ENCODE data around the gene SVEP1.
"Not testable (repeated sequence)": the region's sequence is repeated elsewhere in the genome, so short reads cannot be mapped to it uniquely, and the experiment has no call there.

The SVEP1 gene

GRCh38 chr9:110615498-110615897 lies 36.0 kb upstream of the SVEP1 start:
- no peak overlapping the region for H3K4me3 ChIP-seq (ENCODE audit: control insufficient read depth, low read depth, low read length)
- TF ChIP-seq CTCF (conservative IDR thresholded peaks at IDR 0.05; ENCODE audit: control insufficient read depth, insufficient read depth, low read depth, low read length): no peak
- DNase-seq (ENCODE audit: low read depth): peak; percentile 73

GRCh38 chr9:110614576-110614975 lies 35.0 kb upstream of the SVEP1 start:
- DNase-seq (ENCODE audit: low read depth); H3K4me3 ChIP-seq (ENCODE audit: control insufficient read depth, low read depth, low read length): not testable (repeated sequence)

GRCh38 chr9:110606179-110606790 lies 26.7 kb upstream of the SVEP1 start:
- DNase-seq (ENCODE audit: low read depth): no peak
- no peak for TF ChIP-seq CTCF (conservative IDR thresholded peaks at IDR 0.05; ENCODE audit: control insufficient read depth, insufficient read depth, low read depth, low read length)
- no peak overlapping the region for H3K4me3 ChIP-seq (ENCODE audit: control insufficient read depth, low read depth, low read length)

- no peak for DNase-seq (ENCODE audit: low read depth)
- TF ChIP-seq CTCF (conservative IDR thresholded peaks at IDR 0.05; ENCODE audit: control insufficient read depth, insufficient read depth, low read depth, low read length): no peak
- H3K4me3 ChIP-seq (ENCODE audit: control insufficient read depth, low read depth, low read length): no peak overlapping the region
Measured at GRCh38 chr9:110605565-110605964, 26.0 kb upstream of the SVEP1 start.

GRCh38 chr9:110604171-110604601 lies 24.6 kb upstream of the SVEP1 start:
- TF ChIP-seq CTCF (conservative IDR thresholded peaks at IDR 0.05; ENCODE audit: control insufficient read depth, insufficient read depth, low read depth, low read length): no peak
- H3K4me3 ChIP-seq (ENCODE audit: control insufficient read depth, low read depth, low read length): no peak overlapping the region
- DNase-seq (ENCODE audit: low read depth): peak; percentile 15

- peak; percentile 62 for DNase-seq (ENCODE audit: low read depth)
- H3K4me3 ChIP-seq (ENCODE audit: control insufficient read depth, low read depth, low read length): no peak overlapping the region
- TF ChIP-seq CTCF (conservative IDR thresholded peaks at IDR 0.05; ENCODE audit: control insufficient read depth, insufficient read depth, low read depth, low read length): no peak
Measured at GRCh38 chr9:110602281-110602680, 22.7 kb upstream of the SVEP1 start.

- TF ChIP-seq CTCF (conservative IDR thresholded peaks at IDR 0.05; ENCODE audit: control insufficient read depth, insufficient read depth, low read depth, low read length): no peak
- H3K4me3 ChIP-seq (ENCODE audit: control insufficient read depth, low read depth, low read length): no peak overlapping the region
- DNase-seq (ENCODE audit: low read depth): no peak
Measured at GRCh38 chr9:110601098-110601497, 21.6 kb upstream of the SVEP1 start.

All from fibroblast of mammary gland (primary cell).